Measurements from ENCODE around the gene ZCCHC14. TPM values are rescaled to one million over a fixed set of nuclear protein-coding genes. Genes with fewer than 3 reads are reported as not detected.
"Not testable (repeated sequence)": the region's sequence is repeated elsewhere in the genome, so short reads cannot be mapped to it uniquely, and the experiment has no call there.

The ZCCHC14 gene
- total RNA-seq, 2 donors from 2014 or later, result 21.7 to 28.8 TPM

- DNase-seq (ENCODE audit: low spot score), result no peak
- intact Hi-C loops (cut with DNase I), result loop anchor here in 1 of 2 donors (10.0 kb wide), 1 partner anchor 797 kb away; no protein-coding TSS in a partner anchor
Observed at GRCh38 chr16:87382023-87382785, 110.6 kb downstream of the ZCCHC14 start.

- DNase-seq (ENCODE audit: low spot score), result no peak
- intact Hi-C loops (cut with DNase I), result loop anchor here in 1 of 2 donors (10.0 kb wide), 1 partner anchor 796 kb away; no protein-coding TSS in a partner anchor
Observed at GRCh38 chr16:87380881-87381280, 111.9 kb downstream of the ZCCHC14 start.

- intact Hi-C loops (cut with DNase I), result loop anchor here in 1 of 2 donors (10.0 kb wide), 1 partner anchor 796 kb away; no protein-coding TSS in a partner anchor
- DNase-seq (ENCODE audit: low spot score), result no peak
Observed at GRCh38 chr16:87380403-87380802, 112.4 kb downstream of the ZCCHC14 start.

DNA sequence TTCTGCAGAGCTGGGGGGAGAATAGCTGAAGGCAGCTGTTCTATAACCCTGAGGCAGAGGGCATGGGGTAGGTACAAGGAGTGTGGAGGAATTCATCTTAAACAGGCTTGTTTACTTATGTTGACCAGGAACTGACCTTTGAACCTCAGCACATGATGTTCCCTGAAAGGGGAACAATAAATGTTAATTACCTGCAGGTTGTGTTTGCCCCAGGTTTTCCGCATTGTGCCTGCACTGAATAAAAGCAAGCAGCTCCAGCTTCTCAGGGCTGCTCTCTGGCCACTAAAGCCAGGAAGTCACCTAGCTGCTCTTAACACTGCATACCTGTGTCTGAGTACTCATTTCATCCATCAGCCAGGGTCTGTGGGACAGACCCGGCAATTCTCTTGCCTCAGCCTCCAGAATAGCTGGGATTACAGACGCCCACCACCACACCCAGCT, 113.5 kb downstream of the ZCCHC14 start:
- intact Hi-C loops (cut with DNase I), result loop anchor here in 1 of 2 donors (10.0 kb wide), 1 partner anchor 55 kb away; no protein-coding TSS in a partner anchor
- DNase-seq (ENCODE audit: low spot score), result not testable (repeated sequence)

- intact Hi-C loops (cut with DNase I), result loop anchor here in 1 of 2 donors (10.0 kb wide), 1 partner anchor 52 kb away; no protein-coding TSS in a partner anchor
- DNase-seq (ENCODE audit: low spot score), result peak; percentile 20
Observed at GRCh38 chr16:87376660-87377059, 116.2 kb downstream of the ZCCHC14 start.

DNA sequence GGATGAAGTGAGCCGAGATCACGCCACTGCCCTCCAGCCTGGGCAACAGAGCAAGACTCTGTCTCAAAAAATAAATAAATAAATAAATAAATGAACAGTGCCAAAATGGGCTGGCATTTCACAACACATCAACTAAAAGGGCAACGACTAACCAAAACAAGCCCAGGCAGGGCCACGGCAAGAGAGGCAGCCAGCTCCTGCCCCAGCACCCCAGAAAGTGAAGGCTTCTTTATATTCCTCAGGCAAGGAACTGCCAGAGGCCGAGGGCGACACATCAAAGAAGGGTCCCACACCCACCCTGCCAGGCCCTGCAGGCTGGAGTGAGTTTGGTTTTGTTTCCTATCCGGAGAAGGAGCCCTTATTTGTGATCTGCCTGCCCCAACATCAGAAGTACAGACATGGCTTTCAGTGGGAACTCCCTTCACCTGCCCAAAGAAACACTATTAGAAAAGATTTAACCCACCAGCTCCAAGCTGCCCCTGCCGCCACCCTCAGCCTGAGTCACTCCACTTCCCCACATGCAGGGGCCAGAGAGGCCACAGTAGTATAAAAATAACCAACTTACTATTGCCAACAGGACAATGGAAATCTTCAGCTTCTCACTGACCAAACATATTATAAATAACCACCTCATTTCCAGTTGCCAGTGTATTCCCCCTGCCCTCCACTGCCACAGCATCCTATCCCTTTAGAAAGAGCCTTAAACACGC, 117.2 kb downstream of the ZCCHC14 start:
- intact Hi-C loops (cut with DNase I), result loop anchor here in 1 of 2 donors (10.0 kb wide), 1 partner anchor 51 kb away; no protein-coding TSS in a partner anchor
- DNase-seq (ENCODE audit: low spot score), result peak; percentile 72

DNA sequence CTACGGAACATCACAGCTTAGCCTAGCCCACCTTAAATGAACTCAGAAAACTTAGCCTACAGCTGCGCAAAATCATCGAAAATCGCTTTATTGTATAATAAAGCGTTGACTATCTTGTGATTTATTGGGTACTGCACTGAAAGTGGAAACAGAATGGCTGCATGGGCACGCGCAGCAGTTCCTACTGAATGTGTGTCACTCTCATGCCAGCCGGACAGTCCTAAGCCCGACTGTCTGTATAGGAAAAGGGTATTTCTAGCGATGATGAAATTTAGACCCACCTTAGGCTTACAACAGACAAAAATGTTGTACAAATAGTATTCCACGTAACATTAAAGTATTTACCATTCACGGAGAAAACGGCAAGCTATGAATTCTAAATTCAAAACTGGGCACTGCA, 118.5 kb downstream of the ZCCHC14 start:
- intact Hi-C loops (cut with DNase I), result loop anchor here in 1 of 2 donors (10.0 kb wide), 1 partner anchor 50 kb away; no protein-coding TSS in a partner anchor
- peak; percentile 17 for DNase-seq (ENCODE audit: low spot score)

DNA sequence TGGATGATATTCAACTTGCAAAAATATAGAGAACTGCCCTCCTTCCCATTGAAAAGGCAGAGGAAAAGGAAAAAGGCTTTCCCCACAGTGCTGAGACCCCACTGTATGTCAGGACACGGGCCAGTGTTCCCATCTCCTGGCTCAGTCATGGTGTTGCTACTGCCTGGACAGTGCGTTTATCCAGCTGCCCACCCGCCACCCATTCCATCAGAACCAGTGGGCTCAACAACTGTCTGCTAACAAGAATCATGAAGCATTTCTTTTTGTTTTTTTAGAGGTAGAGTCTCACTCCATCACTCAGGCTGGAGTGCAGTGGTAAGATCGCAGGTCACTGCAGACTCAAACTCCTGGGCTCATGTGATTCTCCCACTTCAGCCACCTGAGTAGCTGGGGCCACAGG, 120.5 kb downstream of the ZCCHC14 start:
- peak; percentile 45 for DNase-seq (ENCODE audit: low spot score)
- intact Hi-C loops (cut with DNase I), result loop anchor here in 1 of 2 donors (10.0 kb wide), 1 partner anchor 48 kb away; no protein-coding TSS in a partner anchor

DNA sequence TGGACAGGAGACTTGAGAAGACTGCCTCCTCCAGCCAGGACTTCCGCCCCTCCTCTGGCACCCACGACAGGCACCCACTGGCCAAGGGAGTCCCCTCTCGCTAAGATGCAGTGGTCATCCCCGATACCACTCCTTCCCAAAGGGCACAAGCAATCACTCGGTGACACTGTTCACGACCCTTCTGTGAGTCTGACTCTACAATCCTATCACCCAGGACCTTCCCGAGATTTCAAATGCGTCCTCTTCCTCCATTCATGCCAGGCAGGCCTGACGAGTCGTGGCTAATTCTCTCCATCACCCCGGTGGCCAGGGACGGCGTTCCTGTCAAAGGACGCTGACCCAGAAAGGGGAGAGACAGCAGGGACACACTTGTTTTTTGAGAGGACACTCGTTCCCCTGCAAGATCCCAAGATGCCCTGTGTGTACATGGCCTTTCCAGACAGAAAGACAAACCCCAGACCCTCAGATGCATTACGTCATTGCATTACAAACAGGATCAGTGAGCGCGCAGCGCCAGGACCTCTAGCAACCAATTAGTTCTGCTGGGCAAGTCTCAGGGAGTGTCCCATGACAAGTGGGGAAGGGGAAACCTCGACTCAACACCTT, 121.5 kb downstream of the ZCCHC14 start:
- peak; percentile 42 for DNase-seq (ENCODE audit: low spot score)

DNA sequence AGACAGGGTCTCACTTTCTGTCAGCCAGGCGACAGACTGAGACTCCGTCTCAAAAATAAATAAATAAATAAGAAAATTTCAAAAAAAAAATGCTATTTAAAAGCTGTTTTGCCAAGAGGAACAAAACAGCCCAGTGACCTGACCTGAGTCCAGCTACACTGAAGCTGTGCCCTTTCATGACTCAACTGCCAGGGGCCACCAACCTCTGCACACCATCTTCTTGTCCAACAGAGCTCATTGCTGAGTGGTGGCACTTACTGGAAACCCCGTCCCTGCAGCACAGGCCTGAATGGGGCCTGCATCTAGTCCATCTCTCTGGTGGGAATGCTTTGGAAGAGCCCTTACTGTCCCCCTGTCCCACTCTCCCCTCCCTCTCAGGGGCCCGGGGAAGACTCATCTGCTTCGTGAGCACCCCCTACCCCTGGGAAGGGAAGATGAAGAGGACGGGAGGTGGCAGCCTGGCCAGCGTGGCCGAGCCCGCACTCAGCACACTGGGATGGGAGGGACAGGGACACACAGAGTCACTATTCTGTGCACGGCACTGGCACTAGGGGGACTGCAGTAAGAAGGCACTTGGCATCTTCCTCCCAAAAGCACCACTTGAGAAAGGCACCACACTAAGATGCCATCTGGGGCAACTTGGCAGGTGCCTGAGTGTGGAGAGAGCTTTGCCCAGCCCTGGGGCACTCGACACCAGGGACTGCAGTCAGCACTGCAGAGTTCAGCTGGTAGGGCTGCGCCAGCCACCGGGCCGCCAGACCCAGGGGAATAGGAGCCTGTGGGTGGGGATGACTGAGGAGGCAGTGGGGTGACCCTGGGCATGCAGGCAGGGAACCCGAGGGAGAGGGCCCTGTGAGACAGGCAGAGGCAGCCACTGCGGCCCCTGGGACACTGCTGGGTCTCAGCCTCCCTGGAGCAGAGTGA, 122.8 kb downstream of the ZCCHC14 start:
- intact Hi-C loops (cut with DNase I), result loop anchor here in 1 of 2 donors (10.0 kb wide), 1 partner anchor 45 kb away; no protein-coding TSS in a partner anchor
- DNase-seq (ENCODE audit: low spot score), result peak; percentile 71

More for the DNA sequence above, 121.5 kb downstream of the ZCCHC14 start:
- intact Hi-C loops (cut with DNase I), result loop anchor here in 1 of 2 donors (10.0 kb wide), 1 partner anchor 47 kb away; no protein-coding TSS in a partner anchor

DNA sequence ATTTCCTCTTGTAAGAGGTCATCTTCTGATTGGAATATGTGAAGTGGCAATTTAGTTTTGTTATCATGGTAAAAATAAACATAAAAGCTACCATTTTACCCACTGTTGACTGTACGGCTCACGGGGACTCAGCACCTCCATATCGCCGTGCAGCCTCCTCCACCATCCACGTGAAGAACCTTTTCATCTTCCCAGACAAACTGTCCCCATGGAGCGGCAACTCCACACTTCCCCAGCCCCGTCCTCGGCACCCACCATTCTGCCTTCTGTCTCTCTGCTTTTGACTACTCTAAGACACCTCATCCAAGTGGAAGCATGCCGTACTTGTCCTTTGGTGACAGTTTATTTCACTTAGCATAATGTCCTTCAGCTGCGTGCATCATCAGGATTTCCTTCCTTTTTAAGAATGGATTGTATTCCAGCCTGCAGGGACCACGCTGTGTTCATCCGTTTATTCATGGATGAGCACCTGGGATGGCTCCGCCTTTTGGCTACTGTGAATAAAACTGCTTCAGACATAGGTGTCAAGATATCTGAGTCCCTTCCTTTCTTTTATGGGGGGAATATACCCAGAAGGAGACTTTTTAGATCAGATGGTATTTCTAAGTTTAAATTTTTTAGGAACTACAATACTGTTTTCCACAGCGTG, 123.6 kb downstream of the ZCCHC14 start:
- DNase-seq (ENCODE audit: low spot score), result peak; percentile 34
- intact Hi-C loops (cut with DNase I), result no loop called here

DNA sequence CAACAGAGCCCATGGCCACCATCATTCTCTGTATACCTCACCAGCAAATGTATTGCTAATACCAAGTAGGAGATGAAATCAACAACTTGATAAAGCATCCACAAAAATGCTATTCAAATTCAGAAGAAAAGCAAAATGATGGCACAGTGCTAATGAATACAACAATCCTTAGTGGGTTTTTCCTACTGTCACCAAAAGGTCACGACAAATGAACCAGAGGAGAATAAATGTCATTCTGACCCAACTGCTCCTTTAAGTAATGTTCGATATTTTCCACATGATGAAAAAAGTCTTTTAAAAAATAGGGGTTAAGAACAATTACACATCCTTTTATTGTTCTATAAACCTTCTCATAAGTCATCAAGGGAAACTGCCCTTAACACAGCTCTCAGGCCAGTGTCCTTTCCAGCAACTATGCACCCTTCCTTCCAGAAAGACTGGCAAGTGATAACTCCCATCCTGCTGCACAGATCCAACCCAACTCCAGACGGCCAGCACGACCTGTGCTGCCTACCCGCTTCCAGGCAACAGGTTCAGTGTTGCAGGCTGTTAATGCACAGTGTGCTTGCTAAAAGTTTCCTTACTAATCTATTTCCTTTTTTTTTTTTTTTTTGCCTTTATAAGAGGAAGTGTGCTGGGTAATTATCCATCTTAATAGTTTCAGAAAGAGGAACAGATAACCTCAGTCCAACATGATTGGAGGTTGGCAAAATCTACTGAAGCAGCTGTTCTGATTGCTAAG, 124.6 kb downstream of the ZCCHC14 start:
- intact Hi-C loops (cut with DNase I), result no loop called here
- DNase-seq (ENCODE audit: low spot score), result peak; percentile 74

DNA sequence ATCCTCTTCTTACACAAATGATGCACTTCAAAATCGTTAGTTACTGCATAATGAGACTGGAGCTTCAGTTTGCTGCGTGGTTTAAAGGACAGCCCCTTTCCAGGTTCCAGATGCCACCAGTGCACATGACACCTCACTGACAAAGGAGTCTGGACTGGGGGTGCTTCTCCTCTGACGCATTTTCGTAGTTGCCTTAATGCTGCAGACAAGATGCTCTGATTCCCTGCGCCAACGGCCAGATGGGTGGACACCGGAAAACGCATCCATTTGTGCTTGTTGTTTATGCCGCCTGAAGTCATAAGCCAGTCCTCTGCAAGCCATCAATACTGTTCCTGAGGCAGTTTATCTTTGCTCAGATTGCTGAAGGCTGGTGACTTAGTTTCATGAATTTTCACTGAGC, 125.3 kb downstream of the ZCCHC14 start:
- intact Hi-C loops (cut with DNase I), result no loop called here
- DNase-seq (ENCODE audit: low spot score), result peak; percentile 9

DNA sequence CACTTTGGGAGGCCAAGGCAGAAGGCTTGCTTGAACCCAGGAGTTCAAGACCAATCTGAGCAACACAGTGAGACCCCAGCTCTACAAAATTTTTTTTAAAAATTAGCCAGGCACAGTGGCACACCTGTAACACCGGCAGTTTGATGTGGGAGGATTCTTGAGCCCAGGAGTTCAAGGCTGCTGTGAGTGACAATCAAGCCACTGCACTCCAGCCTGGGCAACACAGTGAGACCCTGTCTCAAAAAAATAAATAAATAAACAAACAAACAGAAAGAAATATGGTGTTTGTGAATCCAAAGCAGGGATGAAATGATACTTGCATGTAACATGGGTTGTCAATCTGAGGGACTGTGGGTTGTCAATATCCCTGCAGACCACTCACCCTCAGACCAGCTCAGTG, 125.9 kb downstream of the ZCCHC14 start:
- no peak for DNase-seq (ENCODE audit: low spot score)
- intact Hi-C loops (cut with DNase I), result no loop called here

GRCh38 chr16:87366288-87366687, 126.5 kb downstream of the ZCCHC14 start:
- intact Hi-C loops (cut with DNase I), result no loop called here
- DNase-seq (ENCODE audit: low spot score), result no peak

DNA sequence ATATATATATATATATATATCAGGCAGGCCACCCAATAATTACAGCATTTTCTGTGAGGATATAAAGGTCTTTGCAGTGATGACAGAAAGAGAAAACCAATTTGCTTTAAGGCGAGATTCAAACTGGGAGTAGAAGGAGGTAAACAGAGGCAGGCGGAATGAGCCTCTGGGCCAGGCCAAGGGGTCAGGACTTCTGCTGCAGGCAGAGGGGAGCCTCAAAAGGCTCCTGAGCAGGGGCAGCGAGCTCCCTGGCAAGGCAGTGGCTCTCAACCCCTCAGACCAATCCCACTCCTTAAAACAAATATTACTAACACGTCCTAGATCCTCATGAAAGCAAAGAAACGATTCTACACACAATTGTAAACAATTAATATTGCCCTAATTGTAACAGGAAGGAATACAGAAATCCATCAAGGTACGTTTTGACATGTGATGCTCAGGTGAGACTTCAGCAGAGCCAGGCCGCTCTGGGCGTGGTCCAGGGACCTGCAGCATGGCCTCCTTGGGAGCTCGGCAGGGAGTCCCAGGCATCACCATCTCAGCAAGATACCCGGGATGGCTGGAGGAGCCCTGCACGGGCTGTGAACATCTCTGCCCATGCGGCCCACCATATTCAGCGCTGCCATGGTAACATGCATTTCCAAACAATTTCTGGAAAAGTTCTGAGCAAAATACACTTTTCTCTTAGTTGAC, 127.7 kb downstream of the ZCCHC14 start:
- DNase-seq (ENCODE audit: low spot score), result no peak
- intact Hi-C loops (cut with DNase I), result no loop called here
